GM19397 (cell line): ENCODE results near the gene PTPRH.

Experiments
- ATAC-seq: cut with Tn5 transposase; IDR thresholded peaks from one replicate; pipeline ENCODE4 v1.9.1; 2021; ENCODE audit warnings: mild to moderate bottlenecking, moderate library complexity; ENCODE audit not compliant: unreplicated experiment

PTPRH gene

GRCh38 chr19:55245236-55245904 lies 36.1 kb upstream of the PTPRH start:
- ATAC-seq, result no peak

- ATAC-seq, result no peak
Measured at GRCh38 chr19:55244004-55244680, 34.8 kb upstream of the PTPRH start.

- no peak for ATAC-seq
Measured at GRCh38 chr19:55242517-55242916, 33.2 kb upstream of the PTPRH start.

DNA sequence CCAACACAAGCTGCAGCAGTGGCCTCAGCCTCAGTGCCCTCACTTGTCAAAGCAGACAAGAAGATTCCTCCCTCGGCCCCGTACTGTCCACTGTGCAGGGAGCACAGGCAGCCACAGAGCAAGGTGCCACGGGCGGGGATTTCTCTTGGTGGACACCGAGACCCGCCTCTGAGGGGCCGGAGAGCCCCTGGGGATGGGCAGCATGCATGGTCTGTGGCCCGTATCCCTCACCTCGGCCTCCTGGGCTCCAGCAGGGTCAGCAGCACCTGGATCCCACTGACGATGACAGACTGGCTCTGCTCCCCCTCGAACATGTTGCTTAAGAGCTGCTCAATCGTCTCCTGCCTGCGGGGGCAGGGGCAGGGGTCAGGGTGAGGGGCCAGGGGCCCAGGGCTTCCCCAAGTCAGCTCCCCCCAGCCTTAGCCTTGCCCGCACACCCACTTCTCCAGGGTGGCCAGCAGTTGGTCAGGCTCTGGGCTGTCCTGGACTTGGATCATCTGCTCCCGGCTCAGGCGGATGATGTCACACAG lies 32.7 kb upstream of the PTPRH start:
- no peak for ATAC-seq

GRCh38 chr19:55241143-55241934 lies 32.0 kb upstream of the PTPRH start:
- no peak for ATAC-seq

DNA sequence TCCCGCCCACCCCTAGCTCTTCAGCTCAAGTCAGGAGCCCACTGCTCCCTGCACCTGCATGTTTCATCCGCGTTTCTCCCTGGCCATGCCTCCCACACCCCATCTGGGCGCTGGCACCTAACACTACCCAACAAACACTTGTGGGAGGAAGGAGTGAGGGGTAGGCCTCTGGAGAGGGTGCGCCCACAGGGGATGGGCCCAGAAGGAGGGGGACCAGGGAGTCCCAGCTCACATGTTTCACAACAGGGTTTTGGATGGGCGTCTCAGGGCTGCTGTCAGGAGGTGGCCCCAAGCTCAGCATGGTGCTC lies 31.4 kb upstream of the PTPRH start:
- ATAC-seq, result no peak

DNA sequence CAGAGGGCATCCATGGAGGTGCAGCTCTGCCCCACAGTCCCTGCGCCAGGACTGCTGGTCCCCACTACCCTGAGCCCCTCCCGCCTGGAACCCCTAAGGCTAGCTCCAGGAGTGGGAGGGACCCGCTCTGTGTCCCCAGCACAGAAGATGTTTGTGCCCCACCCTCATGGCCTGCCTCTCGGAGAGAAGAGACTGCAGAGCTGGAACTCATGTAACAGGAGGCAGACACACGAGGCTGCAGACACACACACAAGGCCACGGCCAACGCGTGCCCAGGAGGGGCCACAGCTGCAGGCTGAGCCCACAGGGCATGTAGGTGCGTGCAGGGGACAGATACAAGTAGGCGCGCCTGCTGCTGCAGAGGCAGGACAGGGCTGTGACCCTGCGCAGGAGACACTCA lies 29.7 kb upstream of the PTPRH start:
- ATAC-seq, result no peak

DNA sequence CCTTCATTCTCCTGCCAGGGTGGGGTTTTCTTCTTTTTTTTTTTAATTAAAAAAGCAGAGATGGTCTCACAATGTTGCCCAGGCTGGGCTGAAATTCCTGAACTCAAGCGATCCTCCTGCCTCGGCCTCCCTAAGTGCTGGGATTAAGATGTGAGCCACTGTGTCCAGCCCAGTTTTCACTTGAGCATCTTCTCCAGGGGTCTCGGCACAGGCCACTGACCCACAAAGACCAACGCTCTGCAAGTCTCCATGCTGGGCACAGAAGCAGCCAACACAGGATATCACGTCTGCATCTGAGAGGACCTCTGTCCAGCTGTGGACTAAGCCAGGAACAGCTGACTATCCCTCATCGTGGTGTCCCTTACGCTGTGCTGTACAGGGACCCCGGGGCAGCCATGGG lies 28.7 kb upstream of the PTPRH start:
- no peak for ATAC-seq

DNA sequence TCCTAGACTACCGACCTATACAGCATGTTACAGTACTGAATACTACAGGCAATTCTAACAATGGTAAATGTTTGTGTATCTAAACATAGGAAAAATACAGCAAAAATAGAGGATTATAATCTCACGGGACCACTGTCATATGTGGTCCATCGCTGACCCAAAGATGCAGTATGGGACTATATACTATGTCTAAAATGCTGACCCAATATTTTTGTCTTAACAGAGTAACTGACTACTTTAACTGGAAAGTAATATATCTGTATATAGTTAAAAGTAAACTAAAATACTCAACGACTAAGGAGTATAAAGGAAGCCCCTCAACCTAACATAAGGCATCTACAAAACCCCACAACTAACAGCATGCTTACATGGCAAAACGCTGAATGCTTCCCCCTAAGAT lies 23.7 kb upstream of the PTPRH start:
- no peak for ATAC-seq

DNA sequence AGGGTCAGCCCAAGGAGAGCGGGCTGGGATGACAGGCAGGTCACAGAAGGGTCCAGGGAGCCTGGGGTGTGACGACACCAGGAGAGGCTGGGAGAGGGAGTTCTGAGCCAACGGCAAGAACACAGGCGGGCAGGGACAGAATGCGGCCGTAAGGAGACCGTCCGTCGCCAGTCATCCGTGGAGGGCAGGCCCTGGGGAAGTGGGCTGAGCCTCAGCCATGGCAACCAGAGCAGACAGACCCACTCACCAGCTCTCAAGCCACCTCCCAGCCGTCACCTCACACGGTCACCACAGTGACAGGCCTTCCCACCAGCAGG lies 22.9 kb upstream of the PTPRH start:
- ATAC-seq, result no peak

DNA sequence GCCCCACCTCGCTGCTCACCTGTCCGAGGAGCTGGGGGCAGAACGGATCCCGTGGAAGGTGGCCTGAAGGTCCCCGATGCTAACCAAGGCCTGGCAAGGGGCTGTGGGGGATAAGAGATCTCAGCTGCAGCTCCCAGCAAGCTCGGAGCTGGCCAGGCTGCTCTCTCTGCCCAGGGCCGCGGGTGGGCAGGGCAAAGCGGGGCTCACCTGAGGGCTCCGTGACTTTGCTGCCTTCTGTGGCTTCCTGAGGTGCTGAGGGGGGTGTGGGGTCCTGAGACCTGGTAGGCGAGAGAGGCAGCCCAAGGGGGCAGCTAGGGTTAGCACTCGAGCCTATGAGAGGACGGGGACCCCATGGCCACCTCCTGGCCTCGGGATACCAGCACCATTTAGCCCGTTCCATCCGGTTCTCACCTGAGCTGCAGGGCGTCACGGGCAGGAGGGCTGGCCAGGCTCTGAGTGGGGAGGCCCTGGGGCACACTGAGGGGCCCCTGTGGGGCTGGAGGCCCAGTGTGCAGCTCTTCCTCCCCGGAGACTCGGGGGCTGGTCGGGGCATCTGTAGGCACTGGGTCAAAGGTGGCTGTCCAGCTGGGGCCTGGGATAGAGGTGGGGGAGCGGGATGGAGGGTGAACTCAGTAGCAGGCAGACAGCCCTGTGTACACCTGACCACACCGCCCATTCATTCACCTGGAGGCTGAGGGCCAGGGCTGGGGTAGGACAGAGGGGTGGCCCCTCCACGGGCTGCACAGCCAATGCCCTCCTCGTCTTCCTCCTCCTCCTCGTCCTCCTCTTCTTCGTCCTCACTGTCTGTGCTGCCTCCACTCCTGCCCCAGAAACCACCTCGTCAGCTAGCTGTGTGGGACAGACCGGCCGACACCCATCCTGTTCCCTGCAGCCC lies 22.3 kb upstream of the PTPRH start:
- ATAC-seq, result no peak

DNA sequence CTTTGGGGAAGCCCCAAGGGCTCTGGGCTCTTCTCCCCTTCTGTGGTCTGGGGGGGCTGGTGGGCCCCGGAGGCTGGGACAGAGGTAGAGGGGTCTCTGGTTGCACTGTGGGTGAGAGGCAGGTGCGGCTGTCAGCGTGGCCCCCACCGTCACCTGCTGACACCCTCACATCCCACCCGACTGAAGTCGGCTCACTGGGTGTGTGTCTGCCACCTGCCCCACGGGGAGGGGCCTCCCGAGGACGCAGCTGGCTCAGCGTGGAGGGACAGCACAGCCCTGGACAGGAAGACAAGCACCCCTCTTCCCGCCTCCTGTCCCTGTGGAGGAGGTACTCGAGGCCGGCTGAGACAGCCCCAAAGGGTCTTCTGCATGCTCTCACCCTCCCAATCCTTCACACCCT lies 21.5 kb upstream of the PTPRH start:
- ATAC-seq, result no peak

DNA sequence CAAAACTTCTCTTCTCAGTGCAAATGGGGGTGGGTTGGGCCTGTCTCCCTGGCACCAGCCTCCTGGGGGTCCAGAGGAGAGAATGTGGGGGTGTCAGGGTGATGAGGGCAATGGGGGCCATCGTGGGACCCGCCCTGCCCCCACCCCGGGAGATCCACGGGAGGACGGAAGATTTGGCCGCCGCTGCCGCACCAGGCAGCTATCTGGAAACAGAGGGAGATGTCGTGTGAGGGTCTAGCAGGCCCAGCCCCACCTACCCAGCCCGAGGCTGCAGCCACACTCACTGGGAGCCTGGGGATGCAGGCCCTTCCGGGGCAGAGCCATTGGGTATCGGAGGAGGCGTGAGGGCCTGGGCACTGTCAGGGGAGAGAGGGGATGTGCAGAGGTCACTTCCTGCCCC lies 21.0 kb upstream of the PTPRH start:
- ATAC-seq, result no peak

DNA sequence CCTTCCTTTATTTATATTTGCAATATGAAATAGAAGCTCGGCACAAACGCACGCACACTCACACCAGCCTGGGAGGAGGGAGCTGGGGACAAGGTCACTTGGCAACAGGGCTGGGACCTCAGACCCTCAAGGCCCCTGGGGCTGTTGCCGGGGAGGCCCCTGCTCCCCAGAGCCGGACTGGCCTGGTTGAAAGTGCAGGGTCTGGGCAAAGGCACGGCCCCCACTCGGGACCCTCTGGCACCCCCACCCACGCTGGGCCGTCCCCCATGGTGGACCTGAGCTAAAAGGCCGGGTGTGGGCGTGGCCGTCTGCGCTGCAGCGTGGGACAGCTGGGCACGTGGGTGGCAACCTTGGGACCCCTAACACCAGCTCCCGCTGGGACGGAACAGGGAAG lies 20.5 kb upstream of the PTPRH start:
- ATAC-seq, result no peak

DNA sequence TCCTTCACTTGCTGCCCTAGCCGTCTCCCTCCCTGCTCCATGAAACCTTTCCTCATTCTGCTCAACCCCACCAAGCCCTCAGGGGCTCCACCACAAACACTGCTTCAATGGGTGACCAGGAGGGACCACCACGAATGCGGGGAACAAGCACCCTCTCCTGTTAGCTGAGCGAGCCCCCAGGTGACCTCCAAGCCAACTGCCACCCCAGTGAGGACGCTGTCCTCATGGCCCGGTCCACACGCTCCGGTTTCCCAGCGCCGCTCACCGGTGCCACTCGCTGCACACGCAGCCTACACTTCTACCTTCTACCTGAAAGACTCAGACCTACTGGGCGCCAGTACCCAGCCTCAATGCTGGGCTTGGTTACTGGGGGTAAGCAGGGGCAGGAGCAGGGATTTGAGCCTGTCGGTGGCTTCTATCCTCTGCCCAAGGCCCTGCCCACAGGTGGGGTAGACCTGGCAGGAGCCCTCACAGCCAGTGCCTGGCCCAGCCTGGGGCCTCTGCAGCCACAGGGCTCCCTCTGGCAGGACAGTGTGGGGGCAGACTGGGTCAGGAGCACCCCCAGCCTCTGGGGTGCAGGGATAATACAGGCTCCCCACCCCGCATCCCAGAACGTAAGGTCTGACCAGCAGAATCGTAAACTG lies 20.0 kb upstream of the PTPRH start:
- ATAC-seq, result no peak

DNA sequence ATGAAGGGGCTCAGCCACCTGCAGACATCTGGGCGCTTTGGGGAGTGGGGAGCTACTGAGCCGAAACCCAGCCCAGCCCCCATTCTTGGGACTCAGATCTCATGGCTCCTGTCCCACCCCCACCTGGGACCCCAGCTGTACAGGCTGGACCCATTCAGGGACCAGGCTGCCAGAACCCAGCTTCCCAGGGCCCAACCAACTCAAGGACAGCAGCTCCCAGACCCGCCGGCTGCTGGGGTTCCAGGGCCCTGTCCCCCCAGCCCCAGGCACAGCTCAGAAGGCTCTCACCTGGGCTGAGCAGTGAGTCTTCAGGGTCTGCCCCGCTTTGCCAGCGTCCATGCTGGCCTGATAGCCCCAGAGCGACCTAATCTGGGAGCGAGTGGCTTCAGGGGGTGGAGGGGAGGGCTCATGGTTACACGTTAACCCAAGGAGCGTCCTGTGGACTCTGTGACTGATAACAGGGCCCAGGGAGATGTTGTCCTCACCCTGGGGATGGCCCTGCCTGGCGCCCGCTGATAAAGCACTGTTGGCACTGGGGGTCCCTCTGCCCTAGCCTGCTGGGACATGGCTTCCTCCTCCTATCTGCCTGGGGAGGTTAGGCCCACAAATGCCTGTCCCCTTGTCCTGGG lies 19.2 kb upstream of the PTPRH start, which contains the start of gene TMEM86B:
Gene TMEM86B, minus strand, starts transcription at position 361 of the 629 bp plus-strand sequence. Its CDS starts 22 bp downstream, at position 339.
- ATAC-seq, result no peak

GRCh38 chr19:55228015-55228391 lies 18.7 kb upstream of the PTPRH start:
- ATAC-seq, result no peak

- no peak for ATAC-seq
Measured at GRCh38 chr19:55227241-55228014, 18.1 kb upstream of the PTPRH start.

DNA sequence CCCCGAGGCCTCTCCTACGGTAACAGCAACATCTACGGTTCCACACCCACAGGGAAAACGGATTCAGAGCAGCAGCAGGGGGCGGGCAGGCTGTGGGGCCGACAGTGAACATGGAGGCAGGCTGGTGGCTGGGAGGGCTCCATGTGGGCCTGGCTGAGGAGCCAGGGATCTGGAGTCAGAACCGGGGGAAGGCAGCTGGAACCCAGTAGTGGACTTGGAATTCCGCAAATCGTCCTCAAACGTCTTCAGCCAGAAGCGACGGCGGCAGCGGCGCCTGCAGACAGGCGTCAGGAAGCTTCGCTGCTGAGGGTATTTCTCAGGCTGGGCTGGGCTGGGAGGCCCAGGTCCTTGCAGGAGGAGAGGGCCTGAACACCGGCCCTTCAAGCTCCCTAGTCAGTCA lies 17.5 kb upstream of the PTPRH start:
- ATAC-seq, result no peak
